GM19023 (cell line): ENCODE results near the gene ETV1.
A peak's percentile ranks its signal among the peaks of the same experiment; 100 is the strongest.

Experiments
- ATAC-seq: cut with Tn5 transposase; IDR thresholded peaks from one replicate; pipeline ENCODE4 v1.9.1; 2021; ENCODE audit warnings: mild to moderate bottlenecking, moderate library complexity; ENCODE audit not compliant: unreplicated experiment

ETV1 gene

GRCh38 chr7:13882051-13882450, 107.4 kb downstream of the ETV1 start:
- no peak for ATAC-seq

- no peak for ATAC-seq
Measured at GRCh38 chr7:13880789-13881188, 108.7 kb downstream of the ETV1 start.

GRCh38 chr7:13879994-13880686, 109.3 kb downstream of the ETV1 start:
- no peak for ATAC-seq

GRCh38 chr7:13879143-13879542, 110.3 kb downstream of the ETV1 start:
- ATAC-seq: no peak

- ATAC-seq: no peak
Measured at GRCh38 chr7:13878154-13878553, 111.3 kb downstream of the ETV1 start.

GRCh38 chr7:13875496-13876074, 113.9 kb downstream of the ETV1 start:
- no peak for ATAC-seq

GRCh38 chr7:13874783-13875182, 114.7 kb downstream of the ETV1 start:
- no peak for ATAC-seq

GRCh38 chr7:13872709-13873108, 116.8 kb downstream of the ETV1 start:
- no peak for ATAC-seq

GRCh38 chr7:13871008-13871407, 118.5 kb downstream of the ETV1 start:
- no peak for ATAC-seq

- ATAC-seq: no peak
Measured at GRCh38 chr7:13860734-13861133, 128.7 kb downstream of the ETV1 start.

- no peak for ATAC-seq
Measured at GRCh38 chr7:13856012-13856411, 133.5 kb downstream of the ETV1 start.

GRCh38 chr7:13852281-13852968, 137.0 kb downstream of the ETV1 start:
- no peak for ATAC-seq

GRCh38 chr7:13851736-13852135, 137.7 kb downstream of the ETV1 start:
- ATAC-seq: no peak

- peak; percentile 93 for ATAC-seq
Measured at GRCh38 chr7:13850185-13850752, 139.2 kb downstream of the ETV1 start.

GRCh38 chr7:13849163-13849892, 140.1 kb downstream of the ETV1 start:
- no peak for ATAC-seq

- no peak for ATAC-seq
Measured at GRCh38 chr7:13848681-13849131, 140.8 kb downstream of the ETV1 start.

GRCh38 chr7:13846386-13846785, 143.1 kb downstream of the ETV1 start:
- no peak for ATAC-seq

GRCh38 chr7:13845601-13846000, 143.9 kb downstream of the ETV1 start:
- no peak for ATAC-seq

- ATAC-seq: no peak
Measured at GRCh38 chr7:13844954-13845353, 144.5 kb downstream of the ETV1 start.

- no peak for ATAC-seq
Measured at GRCh38 chr7:13841284-13841683, 148.2 kb downstream of the ETV1 start.
